ENCODE results near the gene POR.

The POR gene

DNA sequence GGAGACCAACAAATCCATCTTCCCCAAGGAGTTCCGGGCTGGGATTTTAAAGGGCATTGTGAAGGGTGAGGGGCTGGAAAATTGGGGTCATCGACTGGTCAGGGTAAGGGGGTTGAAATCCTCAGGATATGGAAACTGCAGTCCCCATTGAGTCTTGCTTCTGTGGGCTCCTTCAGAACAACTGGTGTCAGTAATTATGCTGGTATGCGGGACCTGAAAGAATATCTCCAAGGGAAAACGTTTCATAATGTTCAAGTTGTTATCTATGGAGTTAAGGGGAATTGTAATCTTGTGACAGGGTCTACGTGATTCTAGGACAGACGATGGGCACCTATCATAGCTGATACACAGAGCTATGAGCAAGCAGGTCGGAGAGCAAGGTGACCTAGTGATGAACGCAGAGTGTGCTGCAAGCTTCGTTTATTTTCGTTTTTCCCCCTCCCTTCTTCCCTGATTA lies 36.6 kb upstream of the POR start:
- no peaks in the 10 kb centered on the region for H4K20me1 ChIP-seq (ENCODE audit: insufficient read depth, low read length)
- H2AFZ ChIP-seq (ENCODE audit: low read length) = peak overlapping the region; percentile 57
- peak overlapping the region; percentile 3; the same call in 1 of the 2 replicates for H3K27ac ChIP-seq (ENCODE audit: low read length)

DNA sequence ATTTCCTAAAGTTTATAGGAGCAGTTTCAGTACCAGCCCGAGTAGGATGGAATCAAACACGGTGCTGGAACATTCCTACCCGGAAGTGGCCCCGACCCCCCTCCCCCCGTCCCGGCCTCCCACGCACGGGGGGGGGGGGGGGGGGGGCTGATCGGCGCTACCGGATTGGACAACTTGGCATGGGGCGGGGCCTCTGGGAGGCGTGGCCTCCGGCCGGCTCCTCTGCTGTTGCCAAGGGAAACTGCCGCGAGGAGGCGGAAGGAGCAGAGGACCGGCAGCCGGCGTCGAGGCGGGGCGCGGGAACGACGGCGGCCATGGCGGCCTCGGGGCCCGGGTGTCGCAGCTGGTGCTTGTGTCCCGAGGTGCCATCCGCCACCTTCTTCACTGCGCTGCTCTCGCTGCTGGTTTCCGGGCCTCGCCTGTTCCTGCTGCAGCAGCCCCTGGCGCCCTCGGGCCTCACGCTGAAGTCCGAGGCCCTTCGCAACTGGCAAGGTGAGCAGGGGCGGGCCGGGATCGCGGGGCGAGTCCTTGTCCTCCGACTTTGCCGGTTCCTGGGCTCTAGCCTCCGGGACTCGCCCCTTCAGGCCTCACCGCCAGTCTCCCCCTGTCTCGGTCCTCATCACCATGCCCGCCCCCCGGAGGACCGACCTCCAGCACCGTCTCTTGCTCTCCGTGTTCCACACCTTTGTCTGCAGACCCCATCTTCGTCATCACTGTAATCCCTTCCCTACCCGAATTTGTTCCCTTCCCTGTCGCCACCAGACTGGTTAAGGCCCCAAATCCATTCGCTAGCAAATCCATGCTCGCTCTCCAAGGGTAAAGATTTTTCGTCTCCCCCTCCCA lies 36.0 kb upstream of the POR start, which contains the start of gene RHBDD2:
Gene RHBDD2, plus strand, starts transcription at position 266 of the 843 bp plus-strand sequence. Its CDS starts 49 bp downstream, at position 315.
- H3K9ac ChIP-seq (ENCODE audit: low read length) = peak within 1 kb of the TSS; percentile 90
- no peaks in the 10 kb centered on the region for H4K20me1 ChIP-seq (ENCODE audit: insufficient read depth, low read length)
- TF ChIP-seq EZH2phosphoT487 (IDR thresholded peaks at IDR 0.05; ENCODE audit: low read length) (no peak), EZH2 (optimal IDR thresholded peaks at IDR 0.05; ENCODE audit: low read depth, low read length) (no peak)
- TF ChIP-seq, protein P1, sequence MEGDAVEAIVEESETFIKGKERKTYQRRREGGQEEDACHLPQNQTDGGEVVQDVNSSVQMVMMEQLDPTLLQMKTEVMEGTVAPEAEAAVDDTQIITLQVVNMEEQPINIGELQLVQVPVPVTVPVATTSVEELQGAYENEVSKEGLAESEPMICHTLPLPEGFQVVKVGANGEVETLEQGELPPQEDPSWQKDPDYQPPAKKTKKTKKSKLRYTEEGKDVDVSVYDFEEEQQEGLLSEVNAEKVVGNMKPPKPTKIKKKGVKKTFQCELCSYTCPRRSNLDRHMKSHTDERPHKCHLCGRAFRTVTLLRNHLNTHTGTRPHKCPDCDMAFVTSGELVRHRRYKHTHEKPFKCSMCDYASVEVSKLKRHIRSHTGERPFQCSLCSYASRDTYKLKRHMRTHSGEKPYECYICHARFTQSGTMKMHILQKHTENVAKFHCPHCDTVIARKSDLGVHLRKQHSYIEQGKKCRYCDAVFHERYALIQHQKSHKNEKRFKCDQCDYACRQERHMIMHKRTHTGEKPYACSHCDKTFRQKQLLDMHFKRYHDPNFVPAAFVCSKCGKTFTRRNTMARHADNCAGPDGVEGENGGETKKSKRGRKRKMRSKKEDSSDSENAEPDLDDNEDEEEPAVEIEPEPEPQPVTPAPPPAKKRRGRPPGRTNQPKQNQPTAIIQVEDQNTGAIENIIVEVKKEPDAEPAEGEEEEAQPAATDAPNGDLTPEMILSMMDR (IDR thresholded peaks at IDR 0.05; ENCODE audit: low read length) = no peak
- H3K36me3 ChIP-seq (replicated peaks; ENCODE audit: insufficient read depth, low read length) = 0 out of 2 replicates have a peak, but pooled peaks cover 8% of the 10 kb centered on the region
- peaks cover 37% of the 10 kb centered on the region for H3K4me1 ChIP-seq (ENCODE audit: low read length)
- no peaks in the 10 kb centered on the region for H3K9me2 ChIP-seq (replicated peaks; ENCODE audit: insufficient read depth, low read length)
- no peaks in the 10 kb centered on the region for H3K27me3 ChIP-seq (replicated peaks; ENCODE audit: insufficient read depth, low read length)
- H3K4me3 ChIP-seq (ENCODE audit: low read length) = peak within 1 kb of the TSS; percentile 92
- peaks cover 38% of the 10 kb centered on the region for H3K79me2 ChIP-seq (ENCODE audit: low read length)
- DNase-seq = peak; percentile 94
- H3K9me3 ChIP-seq (replicated peaks; ENCODE audit: insufficient read depth, low read length) = no peaks in the 10 kb centered on the region
- H3F3A ChIP-seq (ENCODE audit: insufficient read depth, low read length) = peaks cover 17% of the 10 kb centered on the region
- peak within 1 kb of the TSS; percentile 47; the same call in 1 of the 2 replicates for H3K27ac ChIP-seq (ENCODE audit: low read length)
- peak within 1 kb of the TSS; percentile 90 for H2AFZ ChIP-seq (ENCODE audit: low read length)
- peak within 1 kb of the TSS; percentile 93 for H3K4me2 ChIP-seq (ENCODE audit: low read depth, low read length)

More for the DNA sequence above, 36.6 kb upstream of the POR start:
- no peak for TF ChIP-seq EZH2 (optimal IDR thresholded peaks at IDR 0.05; ENCODE audit: low read depth, low read length)
- no peak for TF ChIP-seq EZH2phosphoT487 (IDR thresholded peaks at IDR 0.05; ENCODE audit: low read length)
- TF ChIP-seq, protein P1 (IDR thresholded peaks at IDR 0.05; ENCODE audit: low read length) = no peak
- H3F3A ChIP-seq (ENCODE audit: insufficient read depth, low read length) = peaks cover 17% of the 10 kb centered on the region
- H3K9me3 ChIP-seq (replicated peaks; ENCODE audit: insufficient read depth, low read length) = no peaks in the 10 kb centered on the region
- 0 out of 2 replicates have a peak, but pooled peaks cover 8% of the 10 kb centered on the region for H3K36me3 ChIP-seq (replicated peaks; ENCODE audit: insufficient read depth, low read length)
- DNase-seq = no peak
- peak overlapping the region; percentile 45; the same call in 1 of the 2 replicates for H3K4me2 ChIP-seq (ENCODE audit: low read depth, low read length)
- H3K79me2 ChIP-seq (ENCODE audit: low read length) = peaks cover 38% of the 10 kb centered on the region
- peaks cover 37% of the 10 kb centered on the region for H3K4me1 ChIP-seq (ENCODE audit: low read length)
- no peaks in the 10 kb centered on the region for H3K9me2 ChIP-seq (replicated peaks; ENCODE audit: insufficient read depth, low read length)
- H3K4me3 ChIP-seq (ENCODE audit: low read length) = peak overlapping the region; percentile 21; the same call in 1 of the 2 replicates
- H3K9ac ChIP-seq (ENCODE audit: low read length) = peak overlapping the region; percentile 15; the same call in 1 of the 2 replicates
- no peaks in the 10 kb centered on the region for H3K27me3 ChIP-seq (replicated peaks; ENCODE audit: insufficient read depth, low read length)

DNA sequence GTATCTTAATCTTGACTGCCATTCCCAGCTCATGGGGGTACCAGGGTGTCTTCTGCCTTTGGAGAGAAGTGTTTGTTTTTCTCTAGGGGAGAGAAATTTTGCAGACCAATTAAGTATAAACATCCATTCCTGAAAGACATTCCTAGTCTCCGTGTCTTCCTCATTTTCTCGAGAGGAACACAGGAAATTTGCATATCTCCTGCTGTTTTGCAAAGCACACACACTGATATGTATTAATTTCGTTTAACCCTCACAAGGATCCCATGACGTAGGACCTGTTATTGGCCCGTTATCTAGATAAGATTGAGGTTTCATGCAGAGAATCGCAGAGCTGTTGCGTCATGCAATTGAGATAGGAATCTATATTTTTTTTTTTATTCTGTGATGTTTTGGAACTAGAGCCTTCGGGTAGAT lies 35.2 kb upstream of the POR start:
- no peak for DNase-seq
- Histone ChIP-seq H3K27ac (ENCODE audit: low read length) (no peak overlapping the region), H3K9me3 (replicated peaks; ENCODE audit: insufficient read depth, low read length) (no peaks in the 10 kb centered on the region), H3K36me3 (replicated peaks; ENCODE audit: insufficient read depth, low read length) (0 out of 2 replicates have a peak, but pooled peaks cover 8% of the 10 kb centered on the region), H3K4me1 (ENCODE audit: low read length) (peaks cover 37% of the 10 kb centered on the region), H3K27me3 (replicated peaks; ENCODE audit: insufficient read depth, low read length) (no peaks in the 10 kb centered on the region), H4K20me1 (ENCODE audit: insufficient read depth, low read length) (no peaks in the 10 kb centered on the region), H3F3A (ENCODE audit: insufficient read depth, low read length) (peaks cover 17% of the 10 kb centered on the region), H3K79me2 (ENCODE audit: low read length) (peaks cover 38% of the 10 kb centered on the region), H3K4me2 (ENCODE audit: low read depth, low read length) (peak overlapping the region; percentile 93), H3K9me2 (replicated peaks; ENCODE audit: insufficient read depth, low read length) (no peaks in the 10 kb centered on the region), H3K4me3 (ENCODE audit: low read length) (peak overlapping the region; percentile 92), H2AFZ (ENCODE audit: low read length) (no peak overlapping the region; the same call in 1 of the 2 replicates), H3K9ac (ENCODE audit: low read length) (peak overlapping the region; percentile 90; the same call in 1 of the 2 replicates)
- TF ChIP-seq, protein P1 (IDR thresholded peaks at IDR 0.05; ENCODE audit: low read length) = no peak
- no peak for TF ChIP-seq EZH2phosphoT487 (IDR thresholded peaks at IDR 0.05; ENCODE audit: low read length)
- TF ChIP-seq EZH2 (optimal IDR thresholded peaks at IDR 0.05; ENCODE audit: low read depth, low read length) = no peak
